Endothelial cell of umbilical vein (primary cell): ENCODE results near the gene VPS33B.

Experiments used
- EZH2 ChIP-seq: IDR thresholded peaks from 2 replicates; pipeline ENCODE4 v1.6.1; 2012; ENCODE audit warnings: borderline replicate concordance, low read depth, mild to moderate bottlenecking, moderate library complexity, low read length, inconsistent platforms; ENCODE audit not compliant: severe bottlenecking
- GATA2 ChIP-seq: IDR thresholded peaks from 2 replicates; pipeline ENCODE4 v1.7.0; 2011; ENCODE audit warnings: low read depth, mild to moderate bottlenecking, moderate library complexity, mixed read lengths, low read length; ENCODE audit not compliant: insufficient read length, insufficient read depth
- POLR2A ChIP-seq: IDR thresholded peaks from 2 replicates; pipeline ENCODE4 v1.6.1; 2012; ENCODE audit warnings: low read depth, mild to moderate bottlenecking, control low read depth, low read length
- POLR2AphosphoS5 ChIP-seq: IDR thresholded peaks from 2 replicates; pipeline ENCODE4 v1.6.1; 2012; ENCODE audit warnings: low read depth, mild to moderate bottlenecking, control low read depth, low read length, moderate library complexity; ENCODE audit not compliant: insufficient read depth
- TF ChIP-seq, protein P1 (sequence below), 2 donors: IDR thresholded peaks; 1 replicate in 1 of 2; 2 replicates in 1 of 2; pipeline ENCODE4 v1.5.1; 2011; ENCODE audit warnings: low read length in 2 of 2, mild to moderate bottlenecking in 2 of 2, moderate library complexity in 2 of 2, control low read depth in 1 of 2, inconsistent platforms in 1 of 2, low read depth in 1 of 2; ENCODE audit not compliant: insufficient read depth in 1 of 2; ENCODE audit errors: extremely low read depth in 1 of 2
- TF ChIP-seq, protein P2 (sequence below): IDR thresholded peaks from 2 replicates; pipeline ENCODE4 v1.6.1; 2011; ENCODE audit not compliant: insufficient read depth, insufficient read length

DNA sequence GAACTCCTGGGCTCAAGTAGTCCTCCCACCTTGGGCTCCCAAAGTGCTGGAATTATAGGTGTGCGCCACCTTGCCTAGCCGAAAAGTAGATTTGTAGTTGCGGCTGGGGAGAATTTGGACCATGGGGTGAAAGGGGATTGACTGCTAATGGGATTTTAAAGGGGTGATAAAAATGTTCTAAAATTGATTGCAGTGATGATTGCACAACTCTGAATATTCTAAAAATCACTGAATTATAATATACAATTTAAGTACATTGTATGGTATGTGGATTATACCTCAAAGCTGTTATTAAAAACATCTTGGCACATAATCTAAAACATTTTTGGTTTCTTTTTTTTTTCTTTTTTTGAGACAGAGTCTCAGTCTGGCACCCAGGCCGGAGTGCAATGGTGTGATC lies 31.9 kb downstream of the VPS33B start:
- TF ChIP-seq POLR2A (no peak), POLR2AphosphoS5 (no peak), GATA2 (no peak), EZH2 (no peak)
- TF ChIP-seq, protein P1, sequence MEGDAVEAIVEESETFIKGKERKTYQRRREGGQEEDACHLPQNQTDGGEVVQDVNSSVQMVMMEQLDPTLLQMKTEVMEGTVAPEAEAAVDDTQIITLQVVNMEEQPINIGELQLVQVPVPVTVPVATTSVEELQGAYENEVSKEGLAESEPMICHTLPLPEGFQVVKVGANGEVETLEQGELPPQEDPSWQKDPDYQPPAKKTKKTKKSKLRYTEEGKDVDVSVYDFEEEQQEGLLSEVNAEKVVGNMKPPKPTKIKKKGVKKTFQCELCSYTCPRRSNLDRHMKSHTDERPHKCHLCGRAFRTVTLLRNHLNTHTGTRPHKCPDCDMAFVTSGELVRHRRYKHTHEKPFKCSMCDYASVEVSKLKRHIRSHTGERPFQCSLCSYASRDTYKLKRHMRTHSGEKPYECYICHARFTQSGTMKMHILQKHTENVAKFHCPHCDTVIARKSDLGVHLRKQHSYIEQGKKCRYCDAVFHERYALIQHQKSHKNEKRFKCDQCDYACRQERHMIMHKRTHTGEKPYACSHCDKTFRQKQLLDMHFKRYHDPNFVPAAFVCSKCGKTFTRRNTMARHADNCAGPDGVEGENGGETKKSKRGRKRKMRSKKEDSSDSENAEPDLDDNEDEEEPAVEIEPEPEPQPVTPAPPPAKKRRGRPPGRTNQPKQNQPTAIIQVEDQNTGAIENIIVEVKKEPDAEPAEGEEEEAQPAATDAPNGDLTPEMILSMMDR (IDR thresholded peaks at IDR 0.05; ENCODE audit: extremely low read depth in 1 of 2, insufficient read depth in 1 of 2, low read depth in 1 of 2, low read length in 2 of 2): no peak
- TF ChIP-seq, protein P2, sequence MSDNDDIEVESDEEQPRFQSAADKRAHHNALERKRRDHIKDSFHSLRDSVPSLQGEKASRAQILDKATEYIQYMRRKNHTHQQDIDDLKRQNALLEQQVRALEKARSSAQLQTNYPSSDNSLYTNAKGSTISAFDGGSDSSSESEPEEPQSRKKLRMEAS: no peak
